PC-3 (cell line): ENCODE data around the gene MREG. TPM values are rescaled to one million over a fixed set of nuclear protein-coding genes. Genes with fewer than 3 reads are reported as not detected.

Source experiments
- ATAC-seq: fragments of 200-7000 bp; cut with Tn5 transposase; 2 replicates; pipeline ENCODE4 v1.9.1; 2020; ENCODE audit warnings: mild to moderate bottlenecking, moderate library complexity
- BruUV-seq: library from RNA; stranded (reverse); fragments of 400-500 nt; replicated peaks from 2 replicates; lab custom pipeline; 2021; lab: Mats Ljungman, UMichigan
- CTCF ChIA-PET: fragments of 300-600 bp; sonication (Branson Sonifier 250); formaldehyde crosslinking; loops from one replicate; lab custom pipeline; 2022; ENCODE audit warnings: antibody characterized with exemption; lab: Charles Lee
- POLR2A ChIA-PET: fragments of 300-600 bp; sonication (Branson Sonifier 250); formaldehyde crosslinking; loops from one replicate; lab custom pipeline; 2022; ENCODE audit warnings: antibody characterized with exemption; ENCODE audit not compliant: unreplicated experiment; lab: Charles Lee
- DNase-seq: peaks from one replicate; pipeline ENCODE4 v3.0.0-alpha.2; 2015
- H2AFZ ChIP-seq: fragments of 300-600 bp; sonication (generic); 2 replicates; pipeline ENCODE4 v1.6.0; 2016; ENCODE audit warnings: antibody characterized with exemption, low read length
- H3F3A ChIP-seq: fragments of 300-600 bp; sonication (generic); one replicate; pipeline ENCODE4 v1.6.0; 2017; ENCODE audit warnings: antibody characterized with exemption, low read length, control low read depth, mild to moderate bottlenecking; ENCODE audit not compliant: unreplicated experiment
- H3K27ac ChIP-seq: fragments of 300-600 bp; sonication (generic); 2 replicates; pipeline ENCODE4 v1.5.1; 2016; ENCODE audit warnings: mild to moderate bottlenecking, low read length
- H3K27me3 ChIP-seq: fragments of 300-600 bp; sonication (generic); 2 replicates; pipeline ENCODE4 v1.6.1; 2016; ENCODE audit warnings: low read length, mixed read lengths
- H3K36me3 ChIP-seq: fragments of 300-600 bp; sonication (generic); 2 replicates; pipeline ENCODE4 v1.6.1; 2016; ENCODE audit warnings: low read depth, mixed run types, low read length, mixed read lengths
- H3K4me1 ChIP-seq: fragments of 300-600 bp; sonication (generic); 2 replicates; pipeline ENCODE4 v1.5.1; 2016; ENCODE audit warnings: low read length; ENCODE audit not compliant: insufficient read depth
- H3K4me2 ChIP-seq: fragments of 300-600 bp; sonication (generic); 2 replicates; pipeline ENCODE4 v1.6.0; 2016; ENCODE audit warnings: low read length
- H3K4me3 ChIP-seq: fragments of 300-600 bp; sonication (generic); 2 replicates; pipeline ENCODE4 v1.5.1; 2016; ENCODE audit warnings: mild to moderate bottlenecking, low read length, mixed read lengths
- H3K79me2 ChIP-seq: fragments of 300-600 bp; sonication (generic); 2 replicates; pipeline ENCODE4 v1.6.1; 2017; ENCODE audit warnings: low read length, mixed read lengths
- H3K9ac ChIP-seq: fragments of 300-600 bp; sonication (generic); 2 replicates; pipeline ENCODE4 v1.6.0; 2016; ENCODE audit warnings: mild to moderate bottlenecking, low read length
- H3K9me2 ChIP-seq: fragments of 300-600 bp; sonication (generic); replicated peaks from 2 replicates; pipeline ENCODE4 v1.6.1; 2016; ENCODE audit warnings: mixed run types, low read length, mixed read lengths
- H3K9me3 ChIP-seq: fragments of 300-600 bp; sonication (generic); 2 replicates; pipeline ENCODE4 v1.6.1; 2016; ENCODE audit warnings: low read length, mixed read lengths
- H4K20me1 ChIP-seq: fragments of 300-600 bp; sonication (generic); 2 replicates; pipeline ENCODE4 v1.6.1; 2016; ENCODE audit warnings: low read length, mixed read lengths
- EZH2 ChIP-seq: fragments of 300-600 bp; sonication (generic); IDR thresholded peaks from one replicate; pipeline ENCODE4 v1.6.1; 2017; ENCODE audit warnings: antibody characterized with exemption, mild to moderate bottlenecking, low read length; ENCODE audit not compliant: unreplicated experiment
- EZH2phosphoT487 ChIP-seq: fragments of 300-600 bp; sonication (generic); IDR thresholded peaks from 2 replicates; pipeline ENCODE4 v1.6.1; 2018; ENCODE audit warnings: mild to moderate bottlenecking, antibody characterized with exemption, low read length, borderline replicate concordance
- intact Hi-C: fragments of 100-400 bp; cut with micrococcal nuclease; formaldehyde crosslinking; loops from 2 replicates; pipeline ENCODE4 v1.9.0; 2023
- total RNA-seq: library from RNA; depleted of rRNA; stranded (reverse); fragments of >200 nt; gene quantifications from 2 replicates; pipeline ENCODE4 v1.2.3, GENCODE V29; 2014
- TF ChIP-seq, protein P1 (sequence below): fragments of 300-600 bp; sonication (generic); conservative IDR thresholded peaks from 2 replicates; pipeline ENCODE4 v1.5.1; 2017; ENCODE audit warnings: antibody characterized with exemption, low read depth, mild to moderate bottlenecking, low read length

The MREG gene
- total RNA-seq, 1 experiment from 2014 or later: 24.4 TPM

DNA sequence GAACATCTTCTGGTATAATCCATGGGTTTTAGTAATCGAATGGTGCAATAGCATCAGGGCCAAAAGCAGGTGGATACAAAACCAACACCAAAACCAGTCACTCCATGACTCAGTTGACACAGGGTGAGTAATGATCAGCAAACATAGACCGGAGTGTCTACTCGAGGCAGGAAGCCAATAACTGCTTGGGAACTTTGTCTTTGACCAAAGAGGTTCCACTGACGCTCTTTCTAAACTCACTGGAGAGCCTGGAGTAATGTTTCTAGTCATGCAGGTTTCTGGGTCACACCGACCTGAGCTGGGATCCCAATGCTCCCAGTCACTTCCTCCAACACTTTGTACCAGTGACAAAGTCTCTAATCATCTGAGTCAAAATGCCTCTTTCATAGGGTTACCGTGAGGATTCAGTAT lies 30.9 kb downstream of the MREG start:
- intact Hi-C loops: loop anchor here (1.0 kb wide), 1 partner anchor 24 kb away; no protein-coding TSS in a partner anchor
- Histone ChIP-seq H3K9me2 (no peaks in the 10 kb centered on the region), H3K9ac (peak overlapping the region; percentile 79), H3K4me1 (peaks cover 42% of the 10 kb centered on the region), H3K4me3 (no peak overlapping the region; the same call in 1 of the 2 replicates), H4K20me1 (no peaks in the 10 kb centered on the region), H3K27ac (peak overlapping the region; percentile 98), H3K9me3 (no peaks in the 10 kb centered on the region), H3F3A (peaks cover 7% of the 10 kb centered on the region), H3K79me2 (peaks cover 59% of the 10 kb centered on the region), H3K36me3 (peaks cover 20% of the 10 kb centered on the region), H3K4me2 (peak overlapping the region; percentile 70), H2AFZ (no peak overlapping the region), H3K27me3 (no peaks in the 10 kb centered on the region)
- ATAC-seq: peak; percentile 98
- ChIA-PET POLR2A (no interaction called here), CTCF (no interaction called here)
- no TSS peak for BruUV-seq
- no peak for TF ChIP-seq EZH2phosphoT487
- TF ChIP-seq EZH2: no peak
- TF ChIP-seq, protein P1, sequence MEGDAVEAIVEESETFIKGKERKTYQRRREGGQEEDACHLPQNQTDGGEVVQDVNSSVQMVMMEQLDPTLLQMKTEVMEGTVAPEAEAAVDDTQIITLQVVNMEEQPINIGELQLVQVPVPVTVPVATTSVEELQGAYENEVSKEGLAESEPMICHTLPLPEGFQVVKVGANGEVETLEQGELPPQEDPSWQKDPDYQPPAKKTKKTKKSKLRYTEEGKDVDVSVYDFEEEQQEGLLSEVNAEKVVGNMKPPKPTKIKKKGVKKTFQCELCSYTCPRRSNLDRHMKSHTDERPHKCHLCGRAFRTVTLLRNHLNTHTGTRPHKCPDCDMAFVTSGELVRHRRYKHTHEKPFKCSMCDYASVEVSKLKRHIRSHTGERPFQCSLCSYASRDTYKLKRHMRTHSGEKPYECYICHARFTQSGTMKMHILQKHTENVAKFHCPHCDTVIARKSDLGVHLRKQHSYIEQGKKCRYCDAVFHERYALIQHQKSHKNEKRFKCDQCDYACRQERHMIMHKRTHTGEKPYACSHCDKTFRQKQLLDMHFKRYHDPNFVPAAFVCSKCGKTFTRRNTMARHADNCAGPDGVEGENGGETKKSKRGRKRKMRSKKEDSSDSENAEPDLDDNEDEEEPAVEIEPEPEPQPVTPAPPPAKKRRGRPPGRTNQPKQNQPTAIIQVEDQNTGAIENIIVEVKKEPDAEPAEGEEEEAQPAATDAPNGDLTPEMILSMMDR: no peak
- DNase-seq: peak; percentile 100

DNA sequence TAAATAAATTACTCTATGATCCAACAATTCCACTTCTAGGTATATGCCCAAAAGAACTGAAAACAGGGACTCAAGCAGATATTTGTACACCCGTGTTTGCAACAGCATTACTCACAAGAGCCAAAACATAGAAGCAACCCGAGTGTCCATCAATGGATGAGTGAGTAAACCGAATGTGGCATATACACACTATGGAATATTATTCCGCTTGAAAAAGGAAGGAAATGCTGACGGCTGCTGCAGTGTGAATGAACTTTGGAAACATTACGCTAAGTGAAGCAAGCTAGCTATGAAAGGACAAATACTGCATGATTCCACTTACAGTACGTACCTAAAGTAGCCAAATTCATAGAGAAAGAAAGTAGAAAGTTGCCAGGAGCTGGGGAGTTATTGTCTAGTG lies 32.2 kb downstream of the MREG start:
- DNase-seq (no peak), ATAC-seq (no peak)
- Histone ChIP-seq H3K4me1 (peaks cover 42% of the 10 kb centered on the region), H3F3A (peaks cover 7% of the 10 kb centered on the region), H3K9me2 (no peaks in the 10 kb centered on the region), H3K4me2 (no peak overlapping the region), H3K36me3 (peaks cover 15% of the 10 kb centered on the region), H3K9me3 (no peaks in the 10 kb centered on the region), H3K4me3 (no peak overlapping the region), H3K27me3 (no peaks in the 10 kb centered on the region), H3K9ac (no peak overlapping the region), H2AFZ (no peak overlapping the region), H3K27ac (0 out of 2 replicates have a peak overlapping the region, but pooled peaks have one; percentile 14), H4K20me1 (no peaks in the 10 kb centered on the region), H3K79me2 (peaks cover 66% of the 10 kb centered on the region)
- intact Hi-C loops: no loop called here
- TF ChIP-seq EZH2phosphoT487: no peak
- TF ChIP-seq, protein P1: no peak
- no peak for TF ChIP-seq EZH2
- BruUV-seq: no TSS peak
- POLR2A ChIA-PET: no interaction called here
- CTCF ChIA-PET: no interaction called here

DNA sequence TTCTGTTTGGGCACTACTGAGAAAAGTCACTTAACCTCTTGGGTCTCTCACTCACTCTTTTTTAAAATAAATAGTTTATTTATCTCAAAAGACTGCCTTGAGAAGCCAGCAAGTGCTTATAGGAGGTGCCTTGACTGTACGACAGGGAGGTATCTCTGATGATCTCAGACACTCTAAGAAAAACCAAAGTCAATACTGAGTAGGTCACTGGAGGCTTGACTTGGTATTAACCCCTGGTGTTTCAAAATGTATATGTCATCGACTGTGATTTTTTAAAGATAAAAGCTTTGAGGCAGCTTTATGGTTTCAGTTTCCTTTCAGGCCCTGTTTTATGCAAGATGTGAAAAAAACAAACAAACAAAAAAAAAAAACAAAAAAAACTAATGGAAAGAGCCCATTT lies 33.7 kb downstream of the MREG start:
- intact Hi-C loops: no loop called here
- no peak overlapping the region for H3K4me3 ChIP-seq
- H3K9me3 ChIP-seq: no peaks in the 10 kb centered on the region
- H3F3A ChIP-seq: peaks cover 7% of the 10 kb centered on the region
- peak; percentile 69 for DNase-seq
- no peaks in the 10 kb centered on the region for H3K9me2 ChIP-seq
- H3K4me1 ChIP-seq: peaks cover 43% of the 10 kb centered on the region
- no peaks in the 10 kb centered on the region for H4K20me1 ChIP-seq
- H3K36me3 ChIP-seq: peaks cover 5% of the 10 kb centered on the region; the same call in 1 of the 2 replicates
- no TSS peak for BruUV-seq
- H3K9ac ChIP-seq: peak overlapping the region; percentile 8; the same call in 1 of the 2 replicates
- POLR2A ChIA-PET: no interaction called here
- H3K27ac ChIP-seq: peak overlapping the region; percentile 60
- CTCF ChIA-PET: no interaction called here
- ATAC-seq: no peak
- TF ChIP-seq, protein P1: no peak
- TF ChIP-seq EZH2phosphoT487 (no peak), EZH2 (no peak)
- peak overlapping the region; percentile 53 for H3K4me2 ChIP-seq
- peaks cover 61% of the 10 kb centered on the region for H3K79me2 ChIP-seq
- H3K27me3 ChIP-seq: no peaks in the 10 kb centered on the region
- no peak overlapping the region for H2AFZ ChIP-seq
